ENCODE measurements around the gene TMPO.
"Not testable (repeated sequence)": the region's sequence is repeated elsewhere in the genome, so short reads cannot be mapped to it uniquely, and the experiment has no call there.

TMPO gene

GRCh38 chr12:98475565-98475908, 39.9 kb upstream of the TMPO start:
- POLR2A ChIA-PET: no interaction called here
- TF ChIP-seq PKNOX1 (IDR thresholded peaks at IDR 0.05): no peak
- no peak for TF ChIP-seq SUZ12 (IDR thresholded peaks at IDR 0.05)
- TF ChIP-seq BHLHE40 (IDR thresholded peaks at IDR 0.05; ENCODE audit: borderline replicate concordance): no peak
- no peak for TF ChIP-seq LEF1 (IDR thresholded peaks at IDR 0.05; ENCODE audit: borderline replicate concordance)
- TF ChIP-seq SP1 (IDR thresholded peaks at IDR 0.05): no peak
- TF ChIP-seq ARNT (IDR thresholded peaks at IDR 0.05): no peak
- no peak for TF ChIP-seq FOXK2 (IDR thresholded peaks at IDR 0.05)
- no peak for TF ChIP-seq FOXM1 (IDR thresholded peaks at IDR 0.05; ENCODE audit: borderline replicate concordance)
- no peak for TF ChIP-seq HDGF (IDR thresholded peaks at IDR 0.05; ENCODE audit: borderline replicate concordance)
- no peak for TF ChIP-seq FOXA1 (IDR thresholded peaks at IDR 0.05)
- TF ChIP-seq L3MBTL2 (conservative IDR thresholded peaks at IDR 0.05): no peak
- TF ChIP-seq CTBP1 (IDR thresholded peaks at IDR 0.05; ENCODE audit: borderline replicate concordance): no peak
- DNase-seq (ENCODE audit: extremely low spot score): no peak
- CTCF ChIA-PET: no interaction called here

DNA sequence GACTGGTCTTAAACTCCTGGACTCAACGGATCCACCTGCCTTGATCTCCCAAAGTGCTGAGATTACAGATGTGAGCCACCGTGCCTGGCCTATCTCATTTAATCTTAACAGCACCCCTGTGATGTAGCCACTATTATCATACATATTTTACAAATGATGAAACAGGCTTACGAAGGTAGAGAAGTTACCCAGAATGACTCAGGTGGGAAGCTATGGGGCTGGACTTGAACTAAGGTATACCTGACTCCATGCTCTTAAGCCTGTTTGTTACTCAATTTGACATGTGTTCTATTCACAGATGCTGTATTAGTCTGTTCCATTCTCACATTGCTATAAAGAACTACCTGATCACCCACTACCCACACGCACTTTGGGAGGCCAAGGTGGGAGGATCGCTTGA, 36.8 kb upstream of the TMPO start:
- ChIA-PET POLR2A (no interaction called here), CTCF (no interaction called here)

GRCh38 chr12:98483621-98484503, 31.5 kb upstream of the TMPO start:
- no peak for TF ChIP-seq ELF4 (IDR thresholded peaks at IDR 0.05)
- TF ChIP-seq SUZ12 (IDR thresholded peaks at IDR 0.05): no peak
- no peak for TF ChIP-seq SP1 (IDR thresholded peaks at IDR 0.05)
- TF ChIP-seq PKNOX1 (IDR thresholded peaks at IDR 0.05): no peak
- TF ChIP-seq FOXM1 (IDR thresholded peaks at IDR 0.05; ENCODE audit: borderline replicate concordance): no peak
- TF ChIP-seq L3MBTL2 (conservative IDR thresholded peaks at IDR 0.05): no peak
- TF ChIP-seq BHLHE40 (IDR thresholded peaks at IDR 0.05; ENCODE audit: borderline replicate concordance): no peak
- TF ChIP-seq FOXA1 (IDR thresholded peaks at IDR 0.05): no peak
- TF ChIP-seq CTBP1 (IDR thresholded peaks at IDR 0.05; ENCODE audit: borderline replicate concordance): no peak
- no peak for TF ChIP-seq HDGF (IDR thresholded peaks at IDR 0.05; ENCODE audit: borderline replicate concordance)
- TF ChIP-seq ZNF384 (IDR thresholded peaks at IDR 0.05): no peak
- TF ChIP-seq FOXK2 (IDR thresholded peaks at IDR 0.05): no peak
- POLR2A ChIA-PET: no interaction called here
- no peak for DNase-seq (ENCODE audit: extremely low spot score)
- CTCF ChIA-PET: no interaction called here

More for the DNA sequence above, 36.8 kb upstream of the TMPO start:
- DNase-seq (ENCODE audit: extremely low spot score): no peak
- TF ChIP-seq BHLHE40 (IDR thresholded peaks at IDR 0.05; ENCODE audit: borderline replicate concordance): no peak
- no peak for TF ChIP-seq LEF1 (IDR thresholded peaks at IDR 0.05; ENCODE audit: borderline replicate concordance)
- TF ChIP-seq SP1 (IDR thresholded peaks at IDR 0.05): no peak
- no peak for TF ChIP-seq ELF4 (IDR thresholded peaks at IDR 0.05)
- TF ChIP-seq PKNOX1 (IDR thresholded peaks at IDR 0.05): no peak
- TF ChIP-seq ZNF384 (IDR thresholded peaks at IDR 0.05): no peak
- TF ChIP-seq SUZ12 (IDR thresholded peaks at IDR 0.05): no peak
- no peak for TF ChIP-seq HDGF (IDR thresholded peaks at IDR 0.05; ENCODE audit: borderline replicate concordance)
- no peak for TF ChIP-seq FOXA1 (IDR thresholded peaks at IDR 0.05)
- no peak for TF ChIP-seq L3MBTL2 (conservative IDR thresholded peaks at IDR 0.05)
- no peak for TF ChIP-seq CTBP1 (IDR thresholded peaks at IDR 0.05; ENCODE audit: borderline replicate concordance)

GRCh38 chr12:98485792-98486340, 29.5 kb upstream of the TMPO start:
- CTCF ChIA-PET: no interaction called here
- POLR2A ChIA-PET: no interaction called here
- no peak for DNase-seq (ENCODE audit: extremely low spot score)
- no peak for TF ChIP-seq CTBP1 (IDR thresholded peaks at IDR 0.05; ENCODE audit: borderline replicate concordance)
- no peak for TF ChIP-seq SUZ12 (IDR thresholded peaks at IDR 0.05)
- TF ChIP-seq NFRKB (IDR thresholded peaks at IDR 0.05): no peak
- TF ChIP-seq SP1 (IDR thresholded peaks at IDR 0.05): no peak
- no peak for TF ChIP-seq ZNF384 (IDR thresholded peaks at IDR 0.05)

GRCh38 chr12:98488416-98488815, 27.0 kb upstream of the TMPO start:
- POLR2A ChIA-PET; DNase-seq (ENCODE audit: extremely low spot score): not testable (repeated sequence)
- CTCF ChIA-PET: interaction anchor here (0.6 kb wide), 1 partner anchor 37 kb away, joined by 3 read pairs; no protein-coding TSS in a partner anchor

DNA sequence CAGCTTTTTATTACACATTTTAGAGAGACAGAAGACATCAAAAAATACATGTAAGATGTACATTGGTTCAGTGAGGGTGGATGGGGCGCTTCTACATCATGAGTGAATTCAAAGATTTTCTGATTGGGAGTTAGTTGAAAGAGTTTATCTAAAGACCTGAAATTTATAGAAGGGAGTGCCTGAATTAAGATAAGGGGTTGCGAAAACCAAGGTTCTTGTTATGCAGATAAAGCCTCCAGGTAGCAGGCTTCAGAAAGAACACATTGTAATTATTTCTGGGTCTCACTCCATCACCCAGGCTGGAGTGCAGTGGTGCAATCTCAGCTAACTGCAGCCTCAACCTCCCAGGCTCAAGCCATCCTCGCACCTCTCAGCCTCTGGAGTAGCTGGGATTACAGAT, 26.2 kb upstream of the TMPO start:
- no peak for TF ChIP-seq CTBP1 (IDR thresholded peaks at IDR 0.05; ENCODE audit: borderline replicate concordance)
- ChIA-PET CTCF (no interaction called here), POLR2A (no interaction called here)
- no peak for DNase-seq (ENCODE audit: extremely low spot score)
